Loucy (cell line): ENCODE results near the gene MRPL9.

ENCODE experiments used
- H2AFZ ChIP-seq: fragments of 200-600 bp; sonication (generic); 2 replicates; pipeline ENCODE4 v1.6.0; 2016; ENCODE audit warnings: antibody characterized with exemption, mild to moderate bottlenecking, low read length, moderate library complexity
- H3F3A ChIP-seq: fragments of 200-600 bp; 2 replicates; pipeline ENCODE4 v1.6.0; 2016; ENCODE audit warnings: antibody characterized with exemption, low read depth, mild to moderate bottlenecking
- H3K27me3 ChIP-seq: fragments of 200-600 bp; sonication (generic); 2 replicates; pipeline ENCODE4 v1.6.1; 2014; ENCODE audit warnings: low read length, mild to moderate bottlenecking; ENCODE audit not compliant: insufficient read depth, poor library complexity, severe bottlenecking
- H3K36me3 ChIP-seq: fragments of 200-600 bp; sonication (generic); 2 replicates; pipeline ENCODE4 v1.6.1; 2016; ENCODE audit warnings: low read length; ENCODE audit not compliant: insufficient read depth
- H3K4me1 ChIP-seq: fragments of 200-600 bp; sonication (generic); 2 replicates; pipeline ENCODE4 v1.5.1; 2014; ENCODE audit warnings: low read length, mild to moderate bottlenecking; ENCODE audit not compliant: insufficient read depth, poor library complexity, severe bottlenecking
- H3K4me2 ChIP-seq: fragments of 200-600 bp; sonication (generic); 2 replicates; pipeline ENCODE4 v1.6.0; 2014; ENCODE audit warnings: antibody characterized with exemption, low read length, low read depth, mild to moderate bottlenecking; ENCODE audit not compliant: poor library complexity, severe bottlenecking
- H3K4me3 ChIP-seq: fragments of 200-600 bp; sonication (generic); 2 replicates; pipeline ENCODE4 v1.5.1; 2014; ENCODE audit warnings: low read length, mild to moderate bottlenecking, mixed read lengths; ENCODE audit not compliant: poor library complexity, severe bottlenecking
- H3K79me2 ChIP-seq: fragments of 200-600 bp; sonication (generic); 2 replicates; pipeline ENCODE4 v1.6.1; 2014; ENCODE audit warnings: low read length; ENCODE audit not compliant: insufficient read depth
- H3K9ac ChIP-seq: fragments of 200-600 bp; sonication (generic); 2 replicates; pipeline ENCODE4 v1.6.0; 2014; ENCODE audit warnings: mild to moderate bottlenecking, low read depth, low read length, moderate library complexity; ENCODE audit not compliant: poor library complexity, severe bottlenecking
- H3K9me2 ChIP-seq: fragments of 200-600 bp; sonication (generic); replicated peaks from 2 replicates; pipeline ENCODE4 v1.6.1; 2016; ENCODE audit warnings: low read depth, low read length, mixed read lengths
- H3K9me3 ChIP-seq: fragments of 200-600 bp; sonication (generic); 2 replicates; pipeline ENCODE4 v1.6.1; 2014; ENCODE audit warnings: mild to moderate bottlenecking, antibody characterized with exemption, low read length, low read depth; ENCODE audit not compliant: insufficient read depth
- H4K20me1 ChIP-seq: fragments of 200-600 bp; sonication (generic); 2 replicates; pipeline ENCODE4 v1.6.0; 2014; ENCODE audit warnings: antibody characterized with exemption, low read length, mild to moderate bottlenecking; ENCODE audit not compliant: insufficient read depth, poor library complexity, severe bottlenecking
- CTCF ChIP-seq: fragments of 200-600 bp; sonication (generic); conservative IDR thresholded peaks from 2 replicates; pipeline ENCODE4 v1.5.1; 2014; ENCODE audit warnings: mild to moderate bottlenecking, antibody characterized with exemption, low read length
- EZH2phosphoT487 ChIP-seq: fragments of 200-600 bp; IDR thresholded peaks from 2 replicates; pipeline ENCODE4 v1.6.1; 2018; ENCODE audit warnings: antibody characterized with exemption, mild to moderate bottlenecking, moderate library complexity, borderline replicate concordance

The MRPL9 gene

GRCh38 chr1:151763990-151764389 lies 694 bp upstream of the MRPL9 start:
- no peaks in the 10 kb centered on the region for H3K27me3 ChIP-seq
- H3F3A ChIP-seq: no peaks in the 10 kb centered on the region
- peaks cover 18% of the 10 kb centered on the region for H3K4me1 ChIP-seq
- H3K79me2 ChIP-seq: peaks cover 26% of the 10 kb centered on the region
- H3K36me3 ChIP-seq: peaks cover 11% of the 10 kb centered on the region; the same call in 1 of the 2 replicates
- no peaks in the 10 kb centered on the region for H3K9me2 ChIP-seq
- no peaks in the 10 kb centered on the region for H3K9me3 ChIP-seq
- peak overlapping the region; percentile 86; the same call in 1 of the 2 replicates for H2AFZ ChIP-seq
- H4K20me1 ChIP-seq: no peaks in the 10 kb centered on the region
- H3K4me3 ChIP-seq: peak overlapping the region; percentile 96
- peak overlapping the region; percentile 90 for H3K4me2 ChIP-seq
- TF ChIP-seq EZH2phosphoT487 (no peak), CTCF (no peak)
- peak overlapping the region; percentile 86 for H3K9ac ChIP-seq

- H3K9me3 ChIP-seq: no peaks in the 10 kb centered on the region
- no peak overlapping the region for H3K4me3 ChIP-seq
- H3F3A ChIP-seq: no peaks in the 10 kb centered on the region
- no peaks in the 10 kb centered on the region for H3K9me2 ChIP-seq
- no peak overlapping the region for H3K4me2 ChIP-seq
- H3K27me3 ChIP-seq: no peaks in the 10 kb centered on the region
- peaks cover 18% of the 10 kb centered on the region for H3K4me1 ChIP-seq
- H3K9ac ChIP-seq: no peak overlapping the region
- no peak overlapping the region for H2AFZ ChIP-seq
- H3K79me2 ChIP-seq: peaks cover 26% of the 10 kb centered on the region
- H4K20me1 ChIP-seq: no peaks in the 10 kb centered on the region
- TF ChIP-seq CTCF (no peak), EZH2phosphoT487 (no peak)
- H3K36me3 ChIP-seq: peaks cover 14% of the 10 kb centered on the region; the same call in 1 of the 2 replicates
Measured at GRCh38 chr1:151760597-151761385, 2.5 kb downstream of the MRPL9 start.

- Histone ChIP-seq H2AFZ (no peak overlapping the region), H3K36me3 (peaks cover 14% of the 10 kb centered on the region; the same call in 1 of the 2 replicates), H3K9me2 (no peaks in the 10 kb centered on the region), H3K9me3 (no peaks in the 10 kb centered on the region), H3K27me3 (no peaks in the 10 kb centered on the region), H3K4me1 (peaks cover 16% of the 10 kb centered on the region), H3K4me2 (no peak overlapping the region), H3K9ac (no peak overlapping the region), H4K20me1 (no peaks in the 10 kb centered on the region), H3F3A (no peaks in the 10 kb centered on the region), H3K4me3 (no peak overlapping the region), H3K79me2 (peaks cover 26% of the 10 kb centered on the region)
- TF ChIP-seq CTCF (no peak), EZH2phosphoT487 (no peak)
Measured at GRCh38 chr1:151759241-151759640, 4.1 kb downstream of the MRPL9 start.
